Smooth muscle cell of the coronary artery (primary cell): Measurements from ENCODE around the gene WFDC9. TPM values are rescaled to one million over a fixed set of nuclear protein-coding genes. Genes with fewer than 3 reads are reported as not detected.

Source experiments
- total RNA-seq: library from RNA; depleted of rRNA; stranded (reverse); fragments of >200 nt; gene quantifications from 2 replicates; pipeline ENCODE4 v1.2.3, GENCODE V29; 2014; ENCODE audit warnings: low replicate concordance

WFDC9 gene
- total RNA-seq, result not detected in 2 replicates

DNA sequence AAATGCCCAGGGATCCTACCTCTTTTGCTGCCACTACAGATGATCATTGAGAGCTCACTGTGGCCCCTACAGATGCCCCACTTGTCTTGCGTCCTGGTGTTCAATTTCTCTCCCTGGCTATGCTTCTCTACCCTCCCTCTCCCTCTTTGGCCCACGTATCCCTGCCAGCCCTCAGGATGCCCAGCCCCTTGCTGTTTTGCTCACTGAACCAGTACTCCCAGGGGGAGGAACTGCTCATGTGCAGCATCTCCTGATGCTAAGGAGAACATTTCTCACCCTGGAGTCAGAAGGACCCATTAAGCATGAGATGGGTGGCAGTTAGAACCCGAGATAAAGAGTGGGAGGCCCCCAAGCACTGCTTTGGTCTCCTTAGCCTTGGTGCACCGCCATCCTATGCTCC is at the start of gene WFDC9:
WFDC9 (minus strand) TSS at position 101 of the 400 bp plus-strand sequence. CDS start 21,103 bp downstream, outside the sequence.

GRCh38 chr20:45670139-45670538 is 39.1 kb upstream of the WFDC9 start, which contains the start of gene WFDC11:
Gene WFDC11, minus strand, starts transcription at chr20:45670239. Its CDS starts 19,639 bp downstream, at chr20:45650600.

DNA sequence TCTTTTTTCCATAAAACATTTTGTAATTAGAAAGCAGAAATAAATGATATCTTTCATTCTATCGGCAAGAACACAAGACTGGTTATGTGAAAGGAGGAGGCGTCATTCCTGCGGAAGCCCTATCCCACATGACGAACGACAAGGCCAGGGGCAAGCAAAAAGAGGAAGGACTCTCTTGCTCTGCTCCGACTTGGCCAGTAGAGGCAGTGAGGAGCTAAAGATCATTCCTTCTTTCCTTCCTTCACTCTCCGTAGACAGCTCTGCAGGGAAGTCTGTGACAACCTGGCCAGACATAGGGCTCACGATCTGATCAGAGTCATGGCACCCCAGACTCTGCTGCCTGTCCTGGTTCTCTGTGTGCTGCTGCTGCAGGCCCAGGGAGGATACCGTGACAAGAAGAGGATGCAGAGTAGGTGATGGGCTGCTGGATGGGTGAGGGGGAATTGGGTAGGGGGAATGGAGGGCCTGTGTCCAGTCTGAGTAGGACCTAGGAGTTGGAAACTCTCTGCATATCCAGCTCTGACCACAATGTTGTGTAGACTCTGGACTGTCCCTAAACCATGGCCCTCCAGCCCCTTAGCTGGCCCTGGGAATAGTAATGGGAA is 1.5 kb downstream of the WFDC9 start, which contains the start of gene WFDC10A:
WFDC10A (plus strand) TSS at position 244 of the 605 bp plus-strand sequence; CDS start at position 319, 75 bp downstream.

DNA sequence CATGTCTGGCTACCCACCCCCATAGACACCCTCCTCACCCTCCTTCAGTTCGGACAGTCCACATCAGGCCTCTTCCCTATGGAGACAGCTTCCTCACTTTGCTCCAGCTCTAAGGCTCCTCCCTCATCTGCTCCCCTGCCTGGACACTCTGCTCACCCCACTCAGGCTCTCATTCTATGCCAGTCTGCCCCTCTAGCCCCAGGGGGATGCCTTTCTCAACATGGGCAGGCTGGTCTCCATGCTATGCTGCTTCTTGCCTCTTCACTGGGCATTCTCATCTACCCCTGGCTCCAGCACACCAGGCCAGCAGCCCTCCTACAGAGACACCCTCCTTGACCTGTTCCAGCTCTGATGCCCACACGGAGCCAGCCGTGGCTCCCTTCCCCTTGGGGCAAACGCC is 51.9 kb downstream of the WFDC9 start, which contains the start of gene WFDC8:
WFDC8 (minus strand) TSS at position 101 of the 400 bp plus-strand sequence; CDS start at position 64, 37 bp downstream.

Other genes starting within 250 kb of the WFDC9 start
- 0.83 and 1.1 TPM in 2 replicates for gene DBNDD2, start 223.0 kb downstream of the WFDC9 start, total RNA-seq
- 16.5 and 23.8 TPM in 2 replicates for gene PIGT, start 215.1 kb downstream of the WFDC9 start, total RNA-seq
- gene WFDC2, start 161.5 kb downstream of the WFDC9 start, total RNA-seq, result not detected in 2 replicates
- gene SPINT3, start 115.7 kb downstream of the WFDC9 start, total RNA-seq, result not detected in 2 replicates
- not detected in 2 replicates for gene WFDC6, start 91.8 kb downstream of the WFDC9 start, total RNA-seq
- not detected in 2 replicates for gene EPPIN, start 83.9 kb downstream of the WFDC9 start, total RNA-seq
- gene WFDC8, start 52.0 kb downstream of the WFDC9 start, total RNA-seq, result not detected in 2 replicates
- 0.12 TPM in 1 of 2 replicates, not detected in the other for gene WFDC10A, start 1.5 kb downstream of the WFDC9 start, total RNA-seq
- gene WFDC11, start 39.0 kb upstream of the WFDC9 start, total RNA-seq, result not detected in 2 replicates
- not detected in 2 replicates for gene WFDC13, start 70.8 kb upstream of the WFDC9 start, total RNA-seq
- not detected in 2 replicates for gene WFDC10B, start 73.7 kb upstream of the WFDC9 start, total RNA-seq
- not detected in 2 replicates for gene SPINT4, start 91.1 kb upstream of the WFDC9 start, total RNA-seq
- gene WFDC3, start 160.6 kb upstream of the WFDC9 start, total RNA-seq, result not detected in 2 replicates
- gene DNTTIP1, start 160.7 kb upstream of the WFDC9 start, total RNA-seq, result 13.3 and 16.0 TPM in 2 replicates
- 1.6 and 7.7 TPM in 2 replicates for gene UBE2C, start 181.4 kb upstream of the WFDC9 start, total RNA-seq
- gene TNNC2, start 196.0 kb upstream of the WFDC9 start, total RNA-seq, result 0.15 and 13.1 TPM in 2 replicates
- 27.1 and 64.9 TPM in 2 replicates for gene SNX21, start 202.5 kb upstream of the WFDC9 start, total RNA-seq
- 33.2 and 35.2 TPM in 2 replicates for gene ACOT8, start 226.1 kb upstream of the WFDC9 start, total RNA-seq
- gene ZSWIM3, start 226.3 kb upstream of the WFDC9 start, total RNA-seq, result 5.9 and 6.7 TPM in 2 replicates
- 2.9 and 3.5 TPM in 2 replicates for gene ZSWIM1, start 249.9 kb upstream of the WFDC9 start, total RNA-seq